ENCODE data around the gene CDYL.

Gene CDYL

GRCh38 chr6:4814212-4814611, 38.0 kb downstream of the CDYL start:
- no peak overlapping the region for H3K4me3 ChIP-seq (replicated peaks; ENCODE audit: low read depth, low read length)
- no peak for TF ChIP-seq CTCF (IDR thresholded peaks at IDR 0.05; ENCODE audit: low read depth, low read length, missing control alignments)
- DNase-seq (ENCODE audit: extremely low read depth, low read depth) = no peak

- DNase-seq (ENCODE audit: extremely low read depth, low read depth) = no peak
- TF ChIP-seq CTCF (IDR thresholded peaks at IDR 0.05; ENCODE audit: low read depth, low read length, missing control alignments) = no peak
- no peak overlapping the region for H3K4me3 ChIP-seq (replicated peaks; ENCODE audit: low read depth, low read length)
These were observed 38.8 kb downstream of the CDYL start for GRCh38 chr6:4814987-4815386.

DNA sequence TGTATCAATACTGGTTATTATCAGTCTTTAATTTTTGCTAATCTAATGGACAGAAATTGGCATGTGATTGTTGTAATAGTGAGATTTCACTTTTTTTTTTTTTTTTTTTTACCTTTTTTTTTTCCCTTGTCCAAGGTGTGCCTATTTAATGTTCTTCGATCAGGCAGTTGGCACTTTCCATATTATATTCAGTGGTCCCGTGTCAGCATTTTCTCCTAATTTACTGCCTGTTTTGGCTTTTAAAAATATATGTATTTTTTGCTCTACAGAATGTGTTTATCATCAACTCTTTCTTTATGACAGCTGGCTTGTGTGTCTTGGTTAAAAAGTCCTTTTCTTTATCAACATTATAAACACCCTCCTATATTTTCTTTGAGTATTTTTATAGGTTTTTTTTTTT, 39.4 kb downstream of the CDYL start:
- TF ChIP-seq CTCF (IDR thresholded peaks at IDR 0.05; ENCODE audit: low read depth, low read length, missing control alignments) = no peak
- no peak overlapping the region for H3K4me3 ChIP-seq (replicated peaks; ENCODE audit: low read depth, low read length)
- no peak for DNase-seq (ENCODE audit: extremely low read depth, low read depth)

DNA sequence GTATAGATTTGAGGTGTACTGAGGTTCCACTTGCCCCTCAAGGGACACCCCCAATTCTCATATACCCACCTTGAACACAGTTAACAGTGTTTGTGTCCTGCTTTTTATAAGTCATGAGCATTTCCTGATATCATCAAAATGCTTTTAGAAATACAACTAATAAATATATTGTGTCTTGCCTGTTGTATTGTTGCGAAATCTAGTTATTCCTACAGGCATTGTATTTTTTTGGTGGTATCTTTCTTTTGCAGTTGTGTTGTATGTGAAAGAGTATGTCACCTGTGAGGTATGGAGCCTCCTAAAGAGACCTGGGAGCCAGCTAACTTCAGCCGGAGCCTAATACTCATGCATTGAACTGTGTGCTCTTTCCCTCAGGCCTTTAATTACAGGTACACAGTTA, 40.7 kb downstream of the CDYL start:
- TF ChIP-seq CTCF (IDR thresholded peaks at IDR 0.05; ENCODE audit: low read depth, low read length, missing control alignments) = no peak
- H3K4me3 ChIP-seq (replicated peaks; ENCODE audit: low read depth, low read length) = no peak overlapping the region
- no peak for DNase-seq (ENCODE audit: extremely low read depth, low read depth)

GRCh38 chr6:4817551-4817950, 41.3 kb downstream of the CDYL start:
- no peak for DNase-seq (ENCODE audit: extremely low read depth, low read depth)
- no peak for TF ChIP-seq CTCF (IDR thresholded peaks at IDR 0.05; ENCODE audit: low read depth, low read length, missing control alignments)
- H3K4me3 ChIP-seq (replicated peaks; ENCODE audit: low read depth, low read length) = no peak overlapping the region

DNA sequence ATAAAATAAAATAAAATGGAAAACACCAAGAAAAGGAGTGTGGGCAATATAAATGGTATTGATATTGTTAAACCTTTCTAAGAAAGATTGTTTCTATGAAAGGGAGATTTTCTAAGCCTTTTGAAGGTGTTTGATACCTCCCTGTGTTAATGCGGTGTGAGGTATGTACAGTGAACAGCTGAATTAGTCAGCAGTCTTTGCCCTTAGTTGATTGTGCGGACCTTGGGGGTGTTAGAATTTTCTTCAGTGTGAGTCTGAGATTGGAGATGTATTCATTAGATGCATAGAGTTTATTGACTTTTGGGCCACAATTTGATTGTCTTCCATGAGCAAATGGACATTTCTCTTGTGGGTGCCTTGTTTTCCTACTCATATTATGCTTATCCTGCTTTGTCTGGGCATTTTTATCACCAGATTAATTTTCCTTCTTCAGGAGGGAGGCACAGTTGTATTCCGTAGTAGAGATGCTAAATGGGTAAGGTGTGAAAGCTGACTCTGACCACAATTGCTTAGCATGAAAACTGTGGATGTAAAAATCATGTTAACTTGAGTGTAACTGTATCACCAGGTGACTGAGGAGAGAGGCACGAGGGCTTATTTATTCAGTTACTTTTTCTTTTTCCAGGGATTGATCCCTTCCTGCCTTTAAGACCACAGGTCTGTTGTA, 42.2 kb downstream of the CDYL start:
- no peak overlapping the region for H3K4me3 ChIP-seq (replicated peaks; ENCODE audit: low read depth, low read length)
- DNase-seq (ENCODE audit: extremely low read depth, low read depth) = no peak
- no peak for TF ChIP-seq CTCF (IDR thresholded peaks at IDR 0.05; ENCODE audit: low read depth, low read length, missing control alignments)

DNA sequence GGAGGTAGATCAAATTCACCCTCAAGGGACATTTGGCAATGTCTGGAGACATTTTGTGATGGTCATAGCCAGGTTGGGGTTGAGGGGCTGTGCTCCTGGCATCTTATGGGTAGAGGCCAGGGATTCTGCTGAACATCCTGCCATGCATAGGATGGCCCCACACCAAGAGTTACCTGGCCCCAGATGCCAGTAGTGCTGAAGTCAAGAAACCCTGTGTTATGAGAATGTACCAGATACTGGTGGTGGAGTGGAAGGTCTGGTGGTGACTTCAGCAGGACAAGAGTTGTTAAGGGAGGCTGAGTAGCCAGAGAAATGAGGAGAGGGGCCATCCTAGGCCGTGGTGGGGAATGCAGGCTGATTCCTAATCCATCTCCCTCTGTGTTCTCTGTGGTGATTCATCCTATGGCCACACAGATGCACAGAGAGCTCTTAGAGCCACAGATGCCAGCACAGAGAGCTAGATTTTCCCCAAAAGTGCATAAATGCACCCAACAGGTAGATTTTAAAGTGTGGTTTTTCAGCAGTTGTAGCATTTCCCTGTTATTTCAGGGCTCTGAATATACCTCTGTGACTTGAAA, 43.6 kb downstream of the CDYL start:
- TF ChIP-seq CTCF (IDR thresholded peaks at IDR 0.05; ENCODE audit: low read depth, low read length, missing control alignments) = no peak
- no peak overlapping the region for H3K4me3 ChIP-seq (replicated peaks; ENCODE audit: low read depth, low read length)
- no peak for DNase-seq (ENCODE audit: extremely low read depth, low read depth)
